H9 (cell line): Measurements from ENCODE around the gene ARHGAP24. TPM values are rescaled to one million over a fixed set of nuclear protein-coding genes. Genes with fewer than 3 reads are reported as not detected.

Experiments used
- DNase-seq: peaks from one replicate; pipeline ENCODE4 v3.0.0-alpha.2; 2017
- H2AFZ ChIP-seq: one replicate; pipeline ENCODE4 v1.6.1; 2013; ENCODE audit warnings: mild to moderate bottlenecking, low read length, control low read depth, moderate library complexity
- H2AK5ac ChIP-seq: 2 replicates; pipeline ENCODE4 v1.6.1; 2013; ENCODE audit warnings: low read length, control low read depth, mixed read lengths; ENCODE audit not compliant: insufficient read length
- H2BK120ac ChIP-seq: one replicate; pipeline ENCODE4 v1.6.1; 2013; ENCODE audit warnings: low read depth, mild to moderate bottlenecking, low read length, control low read depth, inconsistent platforms; ENCODE audit not compliant: poor library complexity, severe bottlenecking
- H2BK12ac ChIP-seq: 2 replicates; pipeline ENCODE4 v1.6.1; 2013; ENCODE audit warnings: low read length, control low read depth, mixed read lengths, low read depth; ENCODE audit not compliant: insufficient read length
- H2BK15ac ChIP-seq: 2 replicates; pipeline ENCODE4 v1.6.1; 2013; ENCODE audit warnings: low read depth, low read length, control low read depth
- H2BK20ac ChIP-seq: one replicate; pipeline ENCODE4 v1.6.1; 2013; ENCODE audit warnings: low read depth, mild to moderate bottlenecking, low read length, control low read depth, inconsistent platforms; ENCODE audit not compliant: poor library complexity, severe bottlenecking
- H2BK5ac ChIP-seq: 2 replicates; pipeline ENCODE4 v1.6.1; 2013; ENCODE audit warnings: low read length, control low read depth, mixed read lengths; ENCODE audit not compliant: insufficient read length
- H3K14ac ChIP-seq: 2 replicates; pipeline ENCODE4 v1.6.1; 2013; ENCODE audit warnings: low read length, control low read depth; ENCODE audit not compliant: insufficient read depth
- H3K18ac ChIP-seq: 2 replicates; pipeline ENCODE4 v1.6.1; 2013; ENCODE audit warnings: low read depth, mild to moderate bottlenecking, mixed read lengths, low read length, control low read depth; ENCODE audit not compliant: insufficient read length
- H3K23ac ChIP-seq: 2 replicates; pipeline ENCODE4 v1.6.1; 2013; ENCODE audit warnings: low read length, control low read depth, mixed read lengths, low read depth; ENCODE audit not compliant: insufficient read length
- H3K23me2 ChIP-seq: 2 replicates; pipeline ENCODE4 v1.6.1; 2013; ENCODE audit warnings: low read depth, mild to moderate bottlenecking, mixed read lengths, low read length, control low read depth; ENCODE audit not compliant: insufficient read length, poor library complexity, severe bottlenecking
- H3K27ac ChIP-seq: 2 replicates; pipeline ENCODE4 v1.5.1; 2013; ENCODE audit warnings: low read length, control low read depth, mixed read lengths, low read depth; ENCODE audit not compliant: insufficient read length
- H3K27me3 ChIP-seq: 2 replicates; pipeline ENCODE4 v1.6.1; 2013; ENCODE audit warnings: low read length, control low read depth, inconsistent platforms; ENCODE audit not compliant: insufficient read depth
- H3K4ac ChIP-seq: 2 replicates; pipeline ENCODE4 v1.6.1; 2013; ENCODE audit warnings: low read depth, mild to moderate bottlenecking, control low read depth, inconsistent platforms, low read length, moderate library complexity
- H3K4me1 ChIP-seq: 2 replicates; pipeline ENCODE4 v1.6.1; 2013; ENCODE audit warnings: low read length, control low read depth, inconsistent platforms; ENCODE audit not compliant: insufficient read depth
- H3K4me2 ChIP-seq: 2 replicates; pipeline ENCODE4 v1.6.1; 2013; ENCODE audit warnings: low read length, control low read depth, mixed read lengths; ENCODE audit not compliant: insufficient read length, insufficient read depth
- H3K56ac ChIP-seq: 2 replicates; pipeline ENCODE4 v1.6.1; 2013; ENCODE audit warnings: low read depth, mild to moderate bottlenecking, mixed read lengths, low read length, control low read depth; ENCODE audit not compliant: insufficient read length
- H3K79me1 ChIP-seq: 2 replicates; pipeline ENCODE4 v1.6.1; 2013; ENCODE audit warnings: low read depth, mild to moderate bottlenecking, moderate library complexity, low read length, control low read depth, inconsistent platforms; ENCODE audit not compliant: insufficient read depth, poor library complexity, severe bottlenecking
- H3K79me2 ChIP-seq: 2 replicates; pipeline ENCODE4 v1.6.1; 2013; ENCODE audit warnings: low read length, control low read depth, inconsistent platforms; ENCODE audit not compliant: insufficient read depth
- H3K9ac ChIP-seq: 2 replicates; pipeline ENCODE4 v1.6.1; 2013; ENCODE audit warnings: low read length, control low read depth, mixed read lengths; ENCODE audit not compliant: insufficient read length; ENCODE audit errors: extremely low read depth
- H3K9me3 ChIP-seq: one replicate; pipeline ENCODE4 v1.6.1; 2013; ENCODE audit warnings: low read depth, low read length, inconsistent platforms; ENCODE audit not compliant: control insufficient read depth
- H3T11ph ChIP-seq: one replicate; pipeline ENCODE4 v1.6.1; 2013; ENCODE audit warnings: mild to moderate bottlenecking, low read length, control low read depth, inconsistent platforms
- H4K20me1 ChIP-seq: one replicate; pipeline ENCODE4 v1.6.1; 2013; ENCODE audit not compliant: control insufficient read depth, insufficient read length, insufficient read depth
- H4K5ac ChIP-seq: 2 replicates; pipeline ENCODE4 v1.6.1; 2013; ENCODE audit warnings: low read depth, mild to moderate bottlenecking, mixed read lengths, low read length, control low read depth; ENCODE audit not compliant: insufficient read length
- H4K8ac ChIP-seq: replicated peaks from 2 replicates; pipeline ENCODE4 v1.6.1; 2013; ENCODE audit warnings: low read length, control low read depth, mixed read lengths, low read depth; ENCODE audit not compliant: insufficient read length
- H4K91ac ChIP-seq: 2 replicates; pipeline ENCODE4 v1.6.1; 2013; ENCODE audit warnings: low read depth, mild to moderate bottlenecking, moderate library complexity, mixed read lengths, low read length, control low read depth; ENCODE audit not compliant: insufficient read length
- H3K27ac Mint-ChIP-seq, 3 experiments: 2 replicates in 2 of 3; 3 replicates in 1 of 3; pipeline ENCODE4 v1.8.0; 2020 to 2021; ENCODE audit warnings: mixed read lengths in 3 of 3, mild to moderate bottlenecking in 1 of 3, moderate library complexity in 1 of 3
- H3K27me3 Mint-ChIP-seq: 2 replicates; pipeline ENCODE4 v1.8.0; 2021; ENCODE audit warnings: low read depth, mild to moderate bottlenecking, moderate library complexity, mixed read lengths
- H3K36me3 Mint-ChIP-seq, 3 experiments: 2 replicates in 2 of 3; 3 replicates in 1 of 3; pipeline ENCODE4 v1.8.0; 2020 to 2021; ENCODE audit warnings: low read depth in 3 of 3, mixed read lengths in 3 of 3; ENCODE audit not compliant: insufficient read depth in 1 of 3
- H3K4me1 Mint-ChIP-seq, 2 experiments: 2 replicates each; pipeline ENCODE4 v1.8.0; 2020; ENCODE audit warnings: mixed read lengths in 2 of 2
- H3K4me3 Mint-ChIP-seq, 2 experiments: 2 replicates in 1 of 2; 3 replicates in 1 of 2; pipeline ENCODE4 v1.8.0; 2020 to 2021; ENCODE audit warnings: mild to moderate bottlenecking in 2 of 2, mixed read lengths in 2 of 2, moderate library complexity in 1 of 2
- H3K9me3 Mint-ChIP-seq, 2 experiments: 2 replicates in 1 of 2; 3 replicates in 1 of 2; pipeline ENCODE4 v1.8.0; 2020; ENCODE audit warnings: mild to moderate bottlenecking in 2 of 2, mixed read lengths in 2 of 2, moderate library complexity in 1 of 2
- WGBS: extraction: QIAGEN DNeasy Blood & Tissue Kit; methylation state at CpG from one replicate; pipeline ENCODE4 v1.1.7; 2013; ENCODE audit warnings: missing lambda C conversion rate, low lambda C conversion rate, mixed read lengths; ENCODE audit not compliant: insufficient read length; ENCODE audit errors: extremely low coverage; 5-methylcytosine and 5-hydroxymethylcytosine counted together
- total RNA-seq: library from RNA; stranded (reverse); gene quantifications from 2 replicates; pipeline ENCODE4 v1.2.1, GENCODE V29; 2021
- TF ChIP-seq, protein P1 (sequence below): fragments of 200-600 bp; sonication (generic); conservative IDR thresholded peaks from 3 replicates; pipeline ENCODE4 v1.8.0; 2021; ENCODE audit warnings: antibody characterized with exemption, mild to moderate bottlenecking

Gene ARHGAP24
- total RNA-seq, 1 experiment from 2014 or later: 0.37 TPM

DNA sequence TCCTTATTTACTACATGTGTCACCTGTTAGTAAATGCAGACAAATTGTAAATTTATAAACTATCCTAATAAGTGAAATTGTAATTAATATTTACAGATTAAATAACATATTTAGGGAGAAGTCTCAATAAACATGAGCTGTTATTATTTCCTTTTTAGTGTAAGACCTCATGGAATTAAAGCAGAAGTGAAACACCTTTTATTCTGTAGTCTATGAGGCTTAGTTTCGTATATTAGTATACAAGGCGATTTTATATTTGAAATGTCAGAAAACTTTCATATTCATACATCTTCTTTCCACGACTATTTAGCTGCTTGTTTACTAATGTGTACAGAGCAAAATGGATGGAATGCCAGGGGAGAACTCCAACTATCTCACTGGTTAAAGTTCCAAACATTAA, 414.4 kb downstream of the ARHGAP24 start:
- Histone ChIP-seq H3K79me1 (no peaks in the 10 kb centered on the region), H2BK20ac (no peak overlapping the region), H3K18ac (no peak overlapping the region), H3K4me1 (no peaks in the 10 kb centered on the region), H2AK5ac (no peak overlapping the region), H3K56ac (no peak overlapping the region), H3T11ph (no peak overlapping the region), H3K14ac (no peak overlapping the region), H3K4ac (no peak overlapping the region), H2BK12ac (no peak overlapping the region), H3K9ac (no peak overlapping the region), H4K20me1 (no peaks in the 10 kb centered on the region), H2BK15ac (no peak overlapping the region), H4K91ac (no peak overlapping the region), H4K8ac (no peak overlapping the region), H3K23ac (no peak overlapping the region), H3K27ac (no peak overlapping the region), H2BK5ac (no peak overlapping the region), H2BK120ac (no peak overlapping the region), H3K4me2 (no peak overlapping the region), H3K9me3 (no peaks in the 10 kb centered on the region), H3K27me3 (no peaks in the 10 kb centered on the region), H3K79me2 (no peaks in the 10 kb centered on the region), H2AFZ (no peak overlapping the region), H3K23me2 (no peaks in the 10 kb centered on the region), H4K5ac (no peak overlapping the region)
- Mint-ChIP-seq H3K36me3 (no peaks in the 10 kb centered on the region; a peak in 1 of 7 replicates), H3K4me1 (peaks cover 0 to 3% of the 10 kb centered on the region in 2 experiments; a peak in 1 of 4 replicates), H3K9me3 (no peaks in the 10 kb centered on the region), H3K27ac (no peak overlapping the region), H3K27me3 (no peaks in the 10 kb centered on the region), H3K4me3 (no peak overlapping the region)
- TF ChIP-seq, protein P1, sequence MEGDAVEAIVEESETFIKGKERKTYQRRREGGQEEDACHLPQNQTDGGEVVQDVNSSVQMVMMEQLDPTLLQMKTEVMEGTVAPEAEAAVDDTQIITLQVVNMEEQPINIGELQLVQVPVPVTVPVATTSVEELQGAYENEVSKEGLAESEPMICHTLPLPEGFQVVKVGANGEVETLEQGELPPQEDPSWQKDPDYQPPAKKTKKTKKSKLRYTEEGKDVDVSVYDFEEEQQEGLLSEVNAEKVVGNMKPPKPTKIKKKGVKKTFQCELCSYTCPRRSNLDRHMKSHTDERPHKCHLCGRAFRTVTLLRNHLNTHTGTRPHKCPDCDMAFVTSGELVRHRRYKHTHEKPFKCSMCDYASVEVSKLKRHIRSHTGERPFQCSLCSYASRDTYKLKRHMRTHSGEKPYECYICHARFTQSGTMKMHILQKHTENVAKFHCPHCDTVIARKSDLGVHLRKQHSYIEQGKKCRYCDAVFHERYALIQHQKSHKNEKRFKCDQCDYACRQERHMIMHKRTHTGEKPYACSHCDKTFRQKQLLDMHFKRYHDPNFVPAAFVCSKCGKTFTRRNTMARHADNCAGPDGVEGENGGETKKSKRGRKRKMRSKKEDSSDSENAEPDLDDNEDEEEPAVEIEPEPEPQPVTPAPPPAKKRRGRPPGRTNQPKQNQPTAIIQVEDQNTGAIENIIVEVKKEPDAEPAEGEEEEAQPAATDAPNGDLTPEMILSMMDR: no peak
- no CpG with 5 or more reads among the region's 3 CpGs for WGBS
- no peak for DNase-seq
